Fibroblast of lung (primary cell): ENCODE results near the gene ACAD10.

ENCODE experiments used
- CTCF ChIP-seq, 2 donors: IDR thresholded peaks in 1 of 2; conservative IDR thresholded peaks in 1 of 2; 1 replicate in 1 of 2; 2 replicates in 1 of 2; pipeline ENCODE4 v1.5.1; 2011 to 2012; ENCODE audit warnings: low read length in 2 of 2, control low read depth in 1 of 2, inconsistent platforms in 1 of 2, low read depth in 1 of 2, mild to moderate bottlenecking in 1 of 2
- EZH2 ChIP-seq: IDR thresholded peaks from 2 replicates; pipeline ENCODE4 v1.5.1; 2012; ENCODE audit warnings: low read length, control low read depth, mild to moderate bottlenecking; ENCODE audit errors: missing control alignments

- TF ChIP-seq CTCF (conservative IDR thresholded peaks at IDR 0.05 in 1 of 2, IDR thresholded peaks at IDR 0.05 in 1 of 2; ENCODE audit: low read depth in 1 of 2, low read length in 2 of 2) (no peak), EZH2 (no peak)
Measured at GRCh38 chr12:111638556-111638955, 47.3 kb upstream of the ACAD10 start.
